Measurements from ENCODE around the gene CDC14A.
"Not testable (repeated sequence)": the region's sequence is repeated elsewhere in the genome, so short reads cannot be mapped to it uniquely, and the experiment has no call there.

CDC14A gene

GRCh38 chr1:100363831-100364230 lies 11.5 kb downstream of the CDC14A start:
- no peak for DNase-seq

GRCh38 chr1:100364697-100365096 lies 12.4 kb downstream of the CDC14A start:
- DNase-seq, result no peak

GRCh38 chr1:100366209-100366525 lies 13.9 kb downstream of the CDC14A start:
- no peak for DNase-seq

- DNase-seq, result not testable (repeated sequence)
Observed at GRCh38 chr1:100369339-100369738, 17.0 kb downstream of the CDC14A start.

GRCh38 chr1:100373953-100374352 lies 21.6 kb downstream of the CDC14A start:
- DNase-seq, result not testable (repeated sequence)

GRCh38 chr1:100376890-100377289 lies 24.6 kb downstream of the CDC14A start:
- not testable (repeated sequence) for DNase-seq

GRCh38 chr1:100377590-100378361 lies 25.5 kb downstream of the CDC14A start:
- DNase-seq, result no peak

GRCh38 chr1:100378956-100379355 lies 26.6 kb downstream of the CDC14A start:
- no peak for DNase-seq

GRCh38 chr1:100380635-100381034 lies 28.3 kb downstream of the CDC14A start:
- DNase-seq, result no peak

GRCh38 chr1:100382657-100383056 lies 30.4 kb downstream of the CDC14A start:
- no peak for DNase-seq

- no peak for DNase-seq
Observed at GRCh38 chr1:100383743-100384405, 31.6 kb downstream of the CDC14A start.

- no peak for DNase-seq
Observed at GRCh38 chr1:100387209-100387608, 34.9 kb downstream of the CDC14A start.

GRCh38 chr1:100387657-100388350 lies 35.5 kb downstream of the CDC14A start:
- DNase-seq, result no peak

- DNase-seq, result no peak
Observed at GRCh38 chr1:100390531-100390930, 38.2 kb downstream of the CDC14A start.

GRCh38 chr1:100391675-100392074 lies 39.4 kb downstream of the CDC14A start:
- peak; percentile 25 for DNase-seq

GRCh38 chr1:100392756-100393155 lies 40.5 kb downstream of the CDC14A start:
- no peak for DNase-seq

GRCh38 chr1:100394285-100394684 lies 42.0 kb downstream of the CDC14A start:
- no peak for DNase-seq

- DNase-seq, result no peak
Observed at GRCh38 chr1:100395913-100396312, 43.6 kb downstream of the CDC14A start.

GRCh38 chr1:100396651-100397050 lies 44.3 kb downstream of the CDC14A start:
- DNase-seq, result no peak

- DNase-seq, result no peak
Observed at GRCh38 chr1:100397681-100398080, 45.4 kb downstream of the CDC14A start.

GRCh38 chr1:100398648-100399047 lies 46.3 kb downstream of the CDC14A start:
- no peak for DNase-seq

- peak; percentile 31 for DNase-seq
Observed at GRCh38 chr1:100400404-100400803, 48.1 kb downstream of the CDC14A start.

- DNase-seq, result no peak
Observed at GRCh38 chr1:100404821-100405220, 52.5 kb downstream of the CDC14A start.

GRCh38 chr1:100405902-100406301 lies 53.6 kb downstream of the CDC14A start:
- not testable (repeated sequence) for DNase-seq
